ENCODE data around the gene KAZN. TPM values are rescaled to one million over a fixed set of nuclear protein-coding genes. Genes with fewer than 3 reads are reported as not detected.

Gene KAZN
- total RNA-seq, 8 experiments from 2014 or later = 16.9 to 31.4 (median 21.4) TPM

GRCh38 chr1:14604414-14604813 lies 5.9 kb downstream of the KAZN start:
- peaks cover 22 to 35% of the 10 kb centered on the region in 2 donors for H3K4me1 ChIP-seq (replicated peaks in 1 of 2)
- 46 to 94% (median 85%) methylated on average over 1 to 5 of the region's 5 CpGs; no CpG with 5 or more reads in 5 of the 10 experiments for WGBS, 10 experiments
- H3K27ac ChIP-seq = no peak overlapping the region
- in situ Hi-C loops (cut with MboI; ENCODE audit: low pct_unique_long_range_greater_than_20kb in 2 of 9, low sequenced_read_pairs in 9 of 9, unreplicated experiment in 9 of 9) = loop anchor here in 2 of 9 experiments (25.0 kb wide), 1 partner anchor 433 kb away; no protein-coding TSS in a partner anchor
- no peak overlapping the region for H3K4me3 ChIP-seq
- no peak for ATAC-seq (replicated peaks in 6 of 8)

GRCh38 chr1:14605945-14606344 lies 7.5 kb downstream of the KAZN start:
- Histone ChIP-seq H3K4me3 (no peak overlapping the region), H3K4me1 (replicated peaks in 1 of 2) (peaks cover 22 to 32% of the 10 kb centered on the region in 2 donors), H3K27ac (no peak overlapping the region)
- WGBS, 10 experiments = 63 to 100% (median 100%) methylated on average over 1 of the region's 1 CpG; no CpG with 5 or more reads in 5 of the 10 experiments
- no peak for ATAC-seq (replicated peaks in 6 of 8)
- in situ Hi-C loops (cut with MboI; ENCODE audit: low pct_unique_long_range_greater_than_20kb in 2 of 9, low sequenced_read_pairs in 9 of 9, unreplicated experiment in 9 of 9) = loop anchor here in 2 of 9 experiments (25.0 kb wide), 1 partner anchor 431 kb away; no protein-coding TSS in a partner anchor

GRCh38 chr1:14606632-14607031 lies 8.1 kb downstream of the KAZN start:
- WGBS, 10 experiments = 0 to 60% (median 7%) methylated on average over 1 of the region's 1 CpG; no CpG with 5 or more reads in 5 of the 10 experiments
- ATAC-seq (replicated peaks in 6 of 8) = peak in 3 of 8 experiments; percentile 43 to 62 (median 61)
- no peak overlapping the region for H3K27ac ChIP-seq
- in situ Hi-C loops (cut with MboI; ENCODE audit: low pct_unique_long_range_greater_than_20kb in 2 of 9, low sequenced_read_pairs in 9 of 9, unreplicated experiment in 9 of 9) = loop anchor here in 2 of 9 experiments (25.0 kb wide), 1 partner anchor 431 kb away; no protein-coding TSS in a partner anchor
- peaks cover 18 to 26% of the 10 kb centered on the region in 2 donors for H3K4me1 ChIP-seq (replicated peaks in 1 of 2)
- no peak overlapping the region for H3K4me3 ChIP-seq

- H3K4me1 ChIP-seq (replicated peaks in 1 of 2) = peaks cover 17 to 20% of the 10 kb centered on the region in 2 donors
- WGBS, 10 experiments = 20 to 100% (median 87%) methylated on average over 1 to 4 of the region's 5 CpGs; no CpG with 5 or more reads in 3 of the 10 experiments
- H3K27ac ChIP-seq = no peak overlapping the region
- in situ Hi-C loops (cut with MboI; ENCODE audit: low pct_unique_long_range_greater_than_20kb in 2 of 9, low sequenced_read_pairs in 9 of 9, unreplicated experiment in 9 of 9) = loop anchor here in 2 of 9 experiments (25.0 kb wide), 1 partner anchor 430 kb away; no protein-coding TSS in a partner anchor
- no peak for ATAC-seq (replicated peaks in 6 of 8)
- no peak overlapping the region for H3K4me3 ChIP-seq
These were observed 8.8 kb downstream of the KAZN start for GRCh38 chr1:14607295-14607694.

GRCh38 chr1:14608308-14608707 lies 9.8 kb downstream of the KAZN start:
- Histone ChIP-seq H3K4me3 (no peak overlapping the region), H3K4me1 (replicated peaks in 1 of 2) (peaks cover 7 to 10% of the 10 kb centered on the region in 2 donors), H3K27ac (no peak overlapping the region)
- 86 to 100% (median 98%) methylated on average over 2 to 3 of the region's 3 CpGs; no CpG with 5 or more reads in 2 of the 10 experiments for WGBS, 10 experiments
- in situ Hi-C loops (cut with MboI; ENCODE audit: low pct_unique_long_range_greater_than_20kb in 2 of 9, low sequenced_read_pairs in 9 of 9, unreplicated experiment in 9 of 9) = loop anchor here in 2 of 9 experiments (25.0 kb wide), 1 partner anchor 429 kb away; no protein-coding TSS in a partner anchor
- no peak for ATAC-seq (replicated peaks in 6 of 8)

GRCh38 chr1:14610761-14611160 lies 12.3 kb downstream of the KAZN start:
- 20 to 100% (median 73%) methylated on average over 1 to 4 of the region's 4 CpGs; no CpG with 5 or more reads in 3 of the 10 experiments for WGBS, 10 experiments
- no peak for ATAC-seq (replicated peaks in 6 of 8)
- peaks cover 4 to 14% of the 10 kb centered on the region in 2 donors for H3K4me1 ChIP-seq (replicated peaks in 1 of 2)

GRCh38 chr1:14611792-14612191 lies 13.3 kb downstream of the KAZN start:
- 86 to 100% (median 88%) methylated on average over 1 to 3 of the region's 3 CpGs; no CpG with 5 or more reads in 2 of the 10 experiments for WGBS, 10 experiments
- Histone ChIP-seq H3K4me3 (no peak overlapping the region), H3K4me1 (replicated peaks in 1 of 2) (peaks cover 12 to 21% of the 10 kb centered on the region in 2 donors), H3K27ac (no peak overlapping the region)
- in situ Hi-C loops (cut with MboI; ENCODE audit: low pct_unique_long_range_greater_than_20kb in 2 of 9, low sequenced_read_pairs in 9 of 9, unreplicated experiment in 9 of 9) = loop anchor here in 2 of 9 experiments (25.0 kb wide), 1 partner anchor 426 kb away; no protein-coding TSS in a partner anchor
- no peak for ATAC-seq (replicated peaks in 6 of 8)

More at GRCh38 chr1:14610761-14611160, 12.3 kb downstream of the KAZN start:
- Histone ChIP-seq H3K27ac (no peak overlapping the region), H3K4me3 (no peak overlapping the region)
- in situ Hi-C loops (cut with MboI; ENCODE audit: low pct_unique_long_range_greater_than_20kb in 2 of 9, low sequenced_read_pairs in 9 of 9, unreplicated experiment in 9 of 9) = loop anchor here in 2 of 9 experiments (25.0 kb wide), 1 partner anchor 427 kb away; no protein-coding TSS in a partner anchor

- in situ Hi-C loops (cut with MboI; ENCODE audit: low pct_unique_long_range_greater_than_20kb in 2 of 9, low sequenced_read_pairs in 9 of 9, unreplicated experiment in 9 of 9) = loop anchor here in 2 of 9 experiments (25.0 kb wide), 1 partner anchor 425 kb away; no protein-coding TSS in a partner anchor
- Histone ChIP-seq H3K4me1 (replicated peaks in 1 of 2) (peaks cover 17 to 26% of the 10 kb centered on the region in 2 donors), H3K27ac (no peak overlapping the region), H3K4me3 (no peak overlapping the region)
- WGBS, 10 experiments = 40 to 100% (median 96%) methylated on average over 1 to 5 of the region's 5 CpGs; no CpG with 5 or more reads in 2 of the 10 experiments
- ATAC-seq (replicated peaks in 6 of 8) = no peak
These were observed 13.8 kb downstream of the KAZN start for GRCh38 chr1:14612256-14612655.

- peak in 7 of 8 experiments; percentile 21 to 66 (median 40) for ATAC-seq (replicated peaks in 6 of 8)
- H3K4me1 ChIP-seq (replicated peaks in 1 of 2) = peaks cover 22 to 33% of the 10 kb centered on the region in 2 donors
- in situ Hi-C loops (cut with MboI; ENCODE audit: low pct_unique_long_range_greater_than_20kb in 2 of 9, low sequenced_read_pairs in 9 of 9, unreplicated experiment in 9 of 9) = loop anchor here in 2 of 9 experiments (25.0 kb wide), 1 partner anchor 423 kb away; no protein-coding TSS in a partner anchor
- H3K27ac ChIP-seq = no peak overlapping the region
- H3K4me3 ChIP-seq = no peak overlapping the region
- WGBS, 10 experiments = 67 to 100% (median 88%) methylated on average over 1 to 3 of the region's 3 CpGs; no CpG with 5 or more reads in 1 of the 10 experiments
These were observed 15.4 kb downstream of the KAZN start for GRCh38 chr1:14613926-14614325.

- no peak overlapping the region for H3K27ac ChIP-seq
- peak in 6 of 8 experiments; percentile 6 to 40 (median 14) for ATAC-seq (replicated peaks in 6 of 8)
- peaks cover 22 to 33% of the 10 kb centered on the region in 2 donors for H3K4me1 ChIP-seq (replicated peaks in 1 of 2)
- no peak overlapping the region for H3K4me3 ChIP-seq
- in situ Hi-C loops (cut with MboI; ENCODE audit: low pct_unique_long_range_greater_than_20kb in 2 of 9, low sequenced_read_pairs in 9 of 9, unreplicated experiment in 9 of 9) = loop anchor here in 2 of 9 experiments (25.0 kb wide), 1 partner anchor 423 kb away; no protein-coding TSS in a partner anchor
- WGBS, 10 experiments = 47 to 92% (median 80%) methylated on average over 1 to 6 of the region's 6 CpGs
These were observed 15.9 kb downstream of the KAZN start for GRCh38 chr1:14614341-14614740.

GRCh38 chr1:14615549-14616218 lies 17.2 kb downstream of the KAZN start:
- Histone ChIP-seq H3K4me3 (no peak overlapping the region), H3K27ac (no peak overlapping the region), H3K4me1 (replicated peaks in 1 of 2) (peaks cover 22 to 33% of the 10 kb centered on the region in 2 donors)
- no peak for ATAC-seq (replicated peaks in 6 of 8)
- 34 to 100% (median 95%) methylated on average over 2 to 12 of the region's 12 CpGs; no CpG with 5 or more reads in 1 of the 10 experiments for WGBS, 10 experiments
- in situ Hi-C loops (cut with MboI; ENCODE audit: low pct_unique_long_range_greater_than_20kb in 2 of 9, low sequenced_read_pairs in 9 of 9, unreplicated experiment in 9 of 9) = loop anchor here in 2 of 9 experiments (25.0 kb wide), 1 partner anchor 422 kb away; no protein-coding TSS in a partner anchor

GRCh38 chr1:14616632-14617396 lies 18.3 kb downstream of the KAZN start:
- in situ Hi-C loops (cut with MboI; ENCODE audit: low pct_unique_long_range_greater_than_20kb in 2 of 9, low sequenced_read_pairs in 9 of 9, unreplicated experiment in 9 of 9) = loop anchor here in 2 of 9 experiments (25.0 kb wide), 1 partner anchor 420 kb away; no protein-coding TSS in a partner anchor
- ATAC-seq (replicated peaks in 6 of 8) = peak in 5 of 8 experiments; percentile 68 to 91 (median 87)
- H3K27ac ChIP-seq = no peak overlapping the region
- no peak overlapping the region for H3K4me3 ChIP-seq
- 48 to 100% (median 61%) methylated on average over 1 to 11 of the region's 11 CpGs for WGBS, 10 experiments
- peaks cover 22 to 33% of the 10 kb centered on the region in 2 donors for H3K4me1 ChIP-seq (replicated peaks in 1 of 2)
